GM23248 (cell line): ENCODE measurements around the gene RALGDS. TPM values are rescaled to one million over a fixed set of nuclear protein-coding genes. Genes with fewer than 3 reads are reported as not detected.

Experiments
- DNase-seq: peaks from one replicate; pipeline ENCODE4 v3.0.0-alpha.2; 2015
- H2AFZ ChIP-seq: fragments of 200-600 bp; sonication (generic); 2 replicates; pipeline ENCODE4 v1.6.1; 2016; ENCODE audit warnings: antibody characterized with exemption
- H3F3A ChIP-seq: fragments of 200-600 bp; sonication (generic); 2 replicates; pipeline ENCODE4 v1.6.1; 2016; ENCODE audit warnings: mild to moderate bottlenecking, antibody characterized with exemption, mixed run types; ENCODE audit not compliant: insufficient read depth
- H3K27ac ChIP-seq: fragments of 200-600 bp; sonication (generic); 2 replicates; pipeline ENCODE4 v1.5.1; 2016; ENCODE audit warnings: mild to moderate bottlenecking
- H3K27me3 ChIP-seq: fragments of 200-600 bp; sonication (generic); replicated peaks from 2 replicates; pipeline ENCODE4 v1.6.1; 2016; ENCODE audit warnings: mild to moderate bottlenecking; ENCODE audit not compliant: insufficient read depth
- H3K36me3 ChIP-seq: fragments of 200-600 bp; sonication (generic); 2 replicates; pipeline ENCODE4 v1.6.1; 2016; ENCODE audit warnings: low read depth, mild to moderate bottlenecking
- H3K4me1 ChIP-seq: fragments of 200-600 bp; sonication (generic); 2 replicates; pipeline ENCODE4 v1.6.1; 2016; ENCODE audit warnings: mild to moderate bottlenecking; ENCODE audit not compliant: insufficient read depth
- H3K4me2 ChIP-seq: fragments of 200-600 bp; sonication (generic); one replicate; pipeline ENCODE4 v1.6.1; 2016; ENCODE audit warnings: mild to moderate bottlenecking; ENCODE audit not compliant: unreplicated experiment
- H3K4me3 ChIP-seq: fragments of 200-600 bp; sonication (generic); 2 replicates; pipeline ENCODE4 v1.5.1; 2016; ENCODE audit warnings: mild to moderate bottlenecking
- H3K79me2 ChIP-seq: fragments of 200-600 bp; sonication (generic); 2 replicates; pipeline ENCODE4 v1.6.1; 2016; ENCODE audit warnings: mild to moderate bottlenecking; ENCODE audit not compliant: insufficient read depth
- H3K9ac ChIP-seq: fragments of 200-600 bp; sonication (generic); 2 replicates; pipeline ENCODE4 v1.6.1; 2016; ENCODE audit warnings: mild to moderate bottlenecking
- H3K9me2 ChIP-seq: fragments of 200-600 bp; sonication (generic); 2 replicates; pipeline ENCODE4 v1.6.1; 2016; ENCODE audit warnings: mixed run types, mild to moderate bottlenecking, moderate library complexity; ENCODE audit not compliant: insufficient read depth
- H3K9me3 ChIP-seq: fragments of 200-600 bp; sonication (generic); one replicate; pipeline ENCODE4 v1.6.1; 2017; ENCODE audit warnings: low read depth
- H4K20me1 ChIP-seq: fragments of 200-600 bp; sonication (generic); 2 replicates; pipeline ENCODE4 v1.6.0; 2016; ENCODE audit not compliant: insufficient read depth
- EZH2 ChIP-seq: fragments of 200-600 bp; sonication (generic); IDR thresholded peaks from 2 replicates; pipeline ENCODE4 v1.6.1; 2018; ENCODE audit warnings: antibody characterized with exemption, mild to moderate bottlenecking; ENCODE audit not compliant: insufficient read depth, poor library complexity, severe bottlenecking
- EZH2phosphoT487 ChIP-seq: fragments of 200-600 bp; sonication (generic); IDR thresholded peaks from 2 replicates; pipeline ENCODE4 v1.6.1; 2018; ENCODE audit warnings: antibody characterized with exemption, moderate library complexity, mild to moderate bottlenecking, low read depth; ENCODE audit not compliant: insufficient read depth
- WGBS, 2 experiments: methylation state at CpG; one replicate each; pipeline ENCODE4 v1.1.6; 2015 to 2017; ENCODE audit warnings: low lambda C conversion rate in 2 of 2, low coverage in 1 of 2; ENCODE audit errors: missing lambda C conversion rate in 2 of 2; 5-methylcytosine and 5-hydroxymethylcytosine counted together
- in situ Hi-C: fragments of 300-500 bp; cut with MboI; formaldehyde crosslinking; loops from 2 replicates; pipeline ENCODE4 v1.15.0; 2020
- polyA plus RNA-seq: library from polyadenylated mRNA; unstranded; fragments of >200 nt; fragmentation: Nextera tagmentation; extraction: Ambion mirVana; gene quantifications from 2 replicates; pipeline ENCODE4 v1.2.1, GENCODE V29; 2016
- total RNA-seq: library from RNA; depleted of rRNA; stranded (reverse); fragments of >200 nt; shearing (Covaris generic); gene quantifications from 2 replicates; pipeline ENCODE4 v1.2.3, GENCODE V29; 2014

RALGDS gene
- total and polyA plus RNA-seq, 2 experiments from 2014 or later, result 8.9 to 21.7 TPM

- Histone ChIP-seq H3K4me3 (no peak overlapping the region), H2AFZ (no peak overlapping the region), H3K27ac (no peak overlapping the region), H3K9ac (no peak overlapping the region), H3K4me1 (peaks cover 20% of the 10 kb centered on the region; the same call in 1 of the 2 replicates), H3K79me2 (peaks cover 55% of the 10 kb centered on the region), H4K20me1 (no peaks in the 10 kb centered on the region; the same call in 1 of the 2 replicates), H3F3A (no peaks in the 10 kb centered on the region), H3K27me3 (no peaks in the 10 kb centered on the region), H3K9me2 (no peaks in the 10 kb centered on the region), H3K36me3 (peaks cover 6% of the 10 kb centered on the region; the same call in 1 of the 2 replicates), H3K9me3 (no peaks in the 10 kb centered on the region), H3K4me2 (no peak overlapping the region)
- TF ChIP-seq EZH2phosphoT487 (no peak), EZH2 (no peak)
- DNase-seq, result no peak
- in situ Hi-C loops, result no loop called here
- WGBS, 2 experiments, result 87% methylated on average over 30 of the region's 30 CpGs
Measured at GRCh38 chr9:133111808-133112662, 9.0 kb downstream of the RALGDS start.

- Histone ChIP-seq H4K20me1 (no peaks in the 10 kb centered on the region), H3K27ac (no peak overlapping the region), H3K4me2 (no peak overlapping the region), H3K36me3 (peaks cover 6% of the 10 kb centered on the region; the same call in 1 of the 2 replicates), H3K4me3 (no peak overlapping the region), H3K9me3 (no peaks in the 10 kb centered on the region), H3K9ac (no peak overlapping the region), H3F3A (no peaks in the 10 kb centered on the region), H3K4me1 (peaks cover 13% of the 10 kb centered on the region; the same call in 1 of the 2 replicates), H3K9me2 (no peaks in the 10 kb centered on the region), H3K79me2 (peaks cover 36% of the 10 kb centered on the region), H3K27me3 (no peaks in the 10 kb centered on the region), H2AFZ (no peak overlapping the region)
- 92 to 97% methylated on average over 18 of the region's 18 CpGs for WGBS, 2 experiments
- DNase-seq, result no peak
- no peak for TF ChIP-seq EZH2phosphoT487
- no peak for TF ChIP-seq EZH2
- in situ Hi-C loops, result loop anchor here (5.0 kb wide), 1 partner anchor 37 kb away; no protein-coding TSS in a partner anchor
Measured at GRCh38 chr9:133109931-133110650, 10.9 kb downstream of the RALGDS start.

GRCh38 chr9:133108794-133109641, 12.0 kb downstream of the RALGDS start:
- H3F3A ChIP-seq, result no peaks in the 10 kb centered on the region
- in situ Hi-C loops, result loop anchor here (5.0 kb wide), 1 partner anchor 38 kb away; no protein-coding TSS in a partner anchor
- no peaks in the 10 kb centered on the region for H3K9me3 ChIP-seq
- no peak overlapping the region for H2AFZ ChIP-seq
- H3K27ac ChIP-seq, result no peak overlapping the region
- TF ChIP-seq EZH2 (no peak), EZH2phosphoT487 (no peak)
- no peak for DNase-seq
- peaks cover 25% of the 10 kb centered on the region for H3K79me2 ChIP-seq
- H4K20me1 ChIP-seq, result no peaks in the 10 kb centered on the region
- peaks cover 6% of the 10 kb centered on the region; the same call in 1 of the 2 replicates for H3K36me3 ChIP-seq
- H3K4me1 ChIP-seq, result peaks cover 9% of the 10 kb centered on the region; the same call in 1 of the 2 replicates
- H3K9me2 ChIP-seq, result no peaks in the 10 kb centered on the region
- 87% methylated on average over 16 to 19 of the region's 19 CpGs for WGBS, 2 experiments
- H3K4me2 ChIP-seq, result no peak overlapping the region
- H3K9ac ChIP-seq, result no peak overlapping the region
- H3K4me3 ChIP-seq, result no peak overlapping the region
- H3K27me3 ChIP-seq, result no peaks in the 10 kb centered on the region
